SK-N-MC (cell line): ENCODE measurements around the gene TUBA8.

ENCODE experiments used
- EZH2 ChIP-seq: fragments of 200-600 bp; sonication (generic); IDR thresholded peaks from one replicate; pipeline ENCODE4 v1.6.1; 2017; ENCODE audit warnings: antibody characterized with exemption
- POLR2AphosphoS5 ChIP-seq: IDR thresholded peaks from 2 replicates; pipeline ENCODE4 v1.6.1; 2012; ENCODE audit warnings: mild to moderate bottlenecking, low read depth, low read length, borderline replicate concordance

DNA sequence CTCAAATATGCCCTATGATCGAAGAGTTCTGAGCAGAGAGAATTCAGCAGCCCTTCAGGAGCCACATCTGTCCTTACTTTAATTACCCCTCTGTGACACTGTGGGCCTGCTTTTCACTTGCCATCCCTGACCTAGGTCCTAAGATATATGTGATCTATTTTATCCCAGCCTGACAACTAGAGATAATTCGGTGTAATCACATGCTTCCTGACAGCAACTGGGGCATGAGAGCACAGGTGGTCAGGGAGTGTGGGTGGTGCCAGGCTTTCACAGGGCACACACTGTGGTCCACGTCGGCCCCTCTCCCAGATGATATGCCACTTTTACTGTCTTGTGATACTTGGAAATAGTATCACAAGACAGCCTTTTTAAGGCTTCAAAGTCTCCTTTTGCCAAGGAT lies 3.9 kb downstream of the TUBA8 start:
- TF ChIP-seq POLR2AphosphoS5 (no peak), EZH2 (no peak)
